ENCODE results near the gene PDCD2L.

- no peak for TF ChIP-seq CTCF (IDR thresholded peaks at IDR 0.05)
- no peak for TF ChIP-seq POLR2A (IDR thresholded peaks at IDR 0.05)
- TF ChIP-seq POLR2AphosphoS5 (IDR thresholded peaks at IDR 0.05): no peak
These were observed 1.9 kb downstream of the PDCD2L start for GRCh38 chr19:34405892-34406660.
